Measurements from ENCODE around the gene NPAS3. TPM values are rescaled to one million over a fixed set of nuclear protein-coding genes. Genes with fewer than 3 reads are reported as not detected.
A peak's percentile ranks its signal among the peaks of the same experiment; 100 is the strongest.

Gene NPAS3
- total RNA-seq, 6 experiments from 2014 or later = 0.11 to 0.83 (median 0.21) TPM; not detected in 2

GRCh38 chr14:33767586-33768457, 829.1 kb downstream of the NPAS3 start:
- DNase-seq = no peak
- 43% methylated on average over 7 of the region's 7 CpGs for WGBS (ENCODE audit: insufficient coverage, low coverage, low lambda C conversion rate, missing lambda C conversion rate)
- H3K27me3 ChIP-seq = no peaks in the 10 kb centered on the region

GRCh38 chr14:33768458-33768830, 829.8 kb downstream of the NPAS3 start:
- ATAC-seq (no peak), DNase-seq (no peak)
- TF ChIP-seq POLR2A (IDR thresholded peaks at IDR 0.05) (no peak), CTCF (IDR thresholded peaks at IDR 0.05) (no peak)
- no peaks in the 10 kb centered on the region for H3K36me3 ChIP-seq
- WGBS (ENCODE audit: insufficient coverage, low coverage, low lambda C conversion rate, missing lambda C conversion rate) = 70% methylated on average over 1 of the region's 1 CpG
- H3K27me3 ChIP-seq = no peaks in the 10 kb centered on the region
- intact Hi-C loops (cut with DNase I) = no loop called here
- H3K27ac ChIP-seq = no peak overlapping the region
- H3K9me3 ChIP-seq = no peaks in the 10 kb centered on the region
- no peak overlapping the region for H3K4me3 ChIP-seq
- no peaks in the 10 kb centered on the region for H3K4me1 ChIP-seq

More at GRCh38 chr14:33767586-33768457, 829.1 kb downstream of the NPAS3 start:
- peak; percentile 38 to 56 (median 48) for ATAC-seq
- H3K9me3 ChIP-seq = no peaks in the 10 kb centered on the region
- H3K4me1 ChIP-seq = no peaks in the 10 kb centered on the region
- H3K4me3 ChIP-seq = no peak overlapping the region
- no peaks in the 10 kb centered on the region for H3K36me3 ChIP-seq
- H3K27ac ChIP-seq = no peak overlapping the region
- TF ChIP-seq CTCF (IDR thresholded peaks at IDR 0.05) (no peak), POLR2A (IDR thresholded peaks at IDR 0.05) (no peak)
- intact Hi-C loops (cut with DNase I) = no loop called here

GRCh38 chr14:33773205-33774030, 834.7 kb downstream of the NPAS3 start:
- Histone ChIP-seq H3K9me3 (no peaks in the 10 kb centered on the region), H3K27ac (no peak overlapping the region), H3K36me3 (no peaks in the 10 kb centered on the region), H3K27me3 (no peaks in the 10 kb centered on the region), H3K4me1 (no peaks in the 10 kb centered on the region), H3K4me3 (no peak overlapping the region)
- WGBS (ENCODE audit: insufficient coverage, low coverage, low lambda C conversion rate, missing lambda C conversion rate) = 72% methylated on average over 8 of the region's 8 CpGs
- ATAC-seq (no peak), DNase-seq (no peak)
- intact Hi-C loops (cut with DNase I) = no loop called here
- TF ChIP-seq CTCF (IDR thresholded peaks at IDR 0.05) = no peak
- no peak for TF ChIP-seq POLR2A (IDR thresholded peaks at IDR 0.05)

GRCh38 chr14:33774161-33774560, 835.5 kb downstream of the NPAS3 start:
- H3K27me3 ChIP-seq = no peaks in the 10 kb centered on the region
- intact Hi-C loops (cut with DNase I) = no loop called here
- no peaks in the 10 kb centered on the region for H3K4me1 ChIP-seq
- no peaks in the 10 kb centered on the region for H3K9me3 ChIP-seq
- no peak overlapping the region for H3K4me3 ChIP-seq
- no peak overlapping the region for H3K27ac ChIP-seq
- ATAC-seq (no peak), DNase-seq (no peak)
- no peaks in the 10 kb centered on the region for H3K36me3 ChIP-seq
- no peak for TF ChIP-seq CTCF (IDR thresholded peaks at IDR 0.05)
- TF ChIP-seq POLR2A (IDR thresholded peaks at IDR 0.05) = no peak
- WGBS (ENCODE audit: insufficient coverage, low coverage, low lambda C conversion rate, missing lambda C conversion rate) = 77% methylated on average over 11 of the region's 11 CpGs
